Measurements from ENCODE around the gene SLC35F1. TPM values are rescaled to one million over a fixed set of nuclear protein-coding genes. Genes with fewer than 3 reads are reported as not detected.

SLC35F1 gene
- total RNA-seq, 1 donor from 2014 or later, result not detected

GRCh38 chr6:118085665-118086064, 178.6 kb downstream of the SLC35F1 start:
- no peak for DNase-seq (ENCODE audit: low spot score in 2 of 2)
- H3K4me3 ChIP-seq, result no peak overlapping the region
- no peak for TF ChIP-seq CTCF (IDR thresholded peaks at IDR 0.05)
- no peaks in the 10 kb centered on the region for H3K36me3 ChIP-seq
- no peaks in the 10 kb centered on the region for H3K27me3 ChIP-seq
- intact Hi-C loops (cut with DNase I), result no loop called here
- no peaks in the 10 kb centered on the region for H3K9me3 ChIP-seq
- no peaks in the 10 kb centered on the region for H3K4me1 ChIP-seq
- H3K27ac ChIP-seq, result no peak overlapping the region

- Histone ChIP-seq H3K36me3 (no peaks in the 10 kb centered on the region), H3K4me1 (no peaks in the 10 kb centered on the region), H3K4me3 (no peak overlapping the region), H3K27ac (no peak overlapping the region), H3K9me3 (no peaks in the 10 kb centered on the region), H3K27me3 (no peaks in the 10 kb centered on the region)
- intact Hi-C loops (cut with DNase I), result no loop called here
- no peak for DNase-seq (ENCODE audit: low spot score in 2 of 2)
- no peak for TF ChIP-seq CTCF (IDR thresholded peaks at IDR 0.05)
Observed at GRCh38 chr6:118086159-118086558, 179.1 kb downstream of the SLC35F1 start.

GRCh38 chr6:118092086-118092485, 185.0 kb downstream of the SLC35F1 start:
- H3K4me3 ChIP-seq, result no peak overlapping the region
- H3K4me1 ChIP-seq, result no peaks in the 10 kb centered on the region
- no peaks in the 10 kb centered on the region for H3K27me3 ChIP-seq
- H3K36me3 ChIP-seq, result no peaks in the 10 kb centered on the region
- no peak for DNase-seq (ENCODE audit: low spot score in 2 of 2)
- no peak overlapping the region for H3K27ac ChIP-seq
- no peaks in the 10 kb centered on the region for H3K9me3 ChIP-seq
- no peak for TF ChIP-seq CTCF (IDR thresholded peaks at IDR 0.05)
- intact Hi-C loops (cut with DNase I), result no loop called here

- Histone ChIP-seq H3K4me3 (no peak overlapping the region), H3K27me3 (no peaks in the 10 kb centered on the region), H3K36me3 (no peaks in the 10 kb centered on the region), H3K9me3 (no peaks in the 10 kb centered on the region), H3K27ac (no peak overlapping the region), H3K4me1 (no peaks in the 10 kb centered on the region)
- intact Hi-C loops (cut with DNase I), result no loop called here
- no peak for DNase-seq (ENCODE audit: low spot score in 2 of 2)
- no peak for TF ChIP-seq CTCF (IDR thresholded peaks at IDR 0.05)
Observed at GRCh38 chr6:118097576-118097975, 190.5 kb downstream of the SLC35F1 start.

GRCh38 chr6:118100717-118101116, 193.7 kb downstream of the SLC35F1 start:
- intact Hi-C loops (cut with DNase I), result no loop called here
- no peaks in the 10 kb centered on the region for H3K9me3 ChIP-seq
- no peak for DNase-seq (ENCODE audit: low spot score in 2 of 2)
- no peak overlapping the region for H3K27ac ChIP-seq
- H3K27me3 ChIP-seq, result no peaks in the 10 kb centered on the region
- TF ChIP-seq CTCF (IDR thresholded peaks at IDR 0.05), result no peak
- H3K4me3 ChIP-seq, result no peak overlapping the region
- no peaks in the 10 kb centered on the region for H3K4me1 ChIP-seq
- no peaks in the 10 kb centered on the region for H3K36me3 ChIP-seq

GRCh38 chr6:118101220-118101619, 194.2 kb downstream of the SLC35F1 start:
- H3K27me3 ChIP-seq, result no peaks in the 10 kb centered on the region
- no peak overlapping the region for H3K4me3 ChIP-seq
- no peaks in the 10 kb centered on the region for H3K9me3 ChIP-seq
- H3K27ac ChIP-seq, result no peak overlapping the region
- TF ChIP-seq CTCF (IDR thresholded peaks at IDR 0.05), result no peak
- DNase-seq (ENCODE audit: low spot score in 2 of 2), result no peak
- intact Hi-C loops (cut with DNase I), result no loop called here
- no peaks in the 10 kb centered on the region for H3K4me1 ChIP-seq
- H3K36me3 ChIP-seq, result no peaks in the 10 kb centered on the region
